Dermis microvascular lymphatic vessel endothelial cell (primary cell): ENCODE results near the gene IRF2BP1. TPM values are rescaled to one million over a fixed set of nuclear protein-coding genes. Genes with fewer than 3 reads are reported as not detected.

Source experiments
- DNase-seq, 2 donors: peaks; one replicate each; pipeline versions ENCODE4 v3.0.0 to v3.0.0-alpha.2; 2010; ENCODE audit warnings: low read depth in 2 of 2
- total RNA-seq: library from RNA; depleted of rRNA; stranded (reverse); fragments of >200 nt; gene quantifications from 2 replicates; pipeline ENCODE4 v1.2.1, GENCODE V29; 2014

IRF2BP1 gene, protein sequence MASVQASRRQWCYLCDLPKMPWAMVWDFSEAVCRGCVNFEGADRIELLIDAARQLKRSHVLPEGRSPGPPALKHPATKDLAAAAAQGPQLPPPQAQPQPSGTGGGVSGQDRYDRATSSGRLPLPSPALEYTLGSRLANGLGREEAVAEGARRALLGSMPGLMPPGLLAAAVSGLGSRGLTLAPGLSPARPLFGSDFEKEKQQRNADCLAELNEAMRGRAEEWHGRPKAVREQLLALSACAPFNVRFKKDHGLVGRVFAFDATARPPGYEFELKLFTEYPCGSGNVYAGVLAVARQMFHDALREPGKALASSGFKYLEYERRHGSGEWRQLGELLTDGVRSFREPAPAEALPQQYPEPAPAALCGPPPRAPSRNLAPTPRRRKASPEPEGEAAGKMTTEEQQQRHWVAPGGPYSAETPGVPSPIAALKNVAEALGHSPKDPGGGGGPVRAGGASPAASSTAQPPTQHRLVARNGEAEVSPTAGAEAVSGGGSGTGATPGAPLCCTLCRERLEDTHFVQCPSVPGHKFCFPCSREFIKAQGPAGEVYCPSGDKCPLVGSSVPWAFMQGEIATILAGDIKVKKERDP
- 14.9 and 24.5 TPM in 2 replicates for total RNA-seq

GRCh38 chr19:45885556-45886426, at the start of gene IRF2BP1:
TSS of gene IRF2BP1 (minus strand) at chr19:45886141. CDS start at chr19:45885774, 367 bp downstream.
- peak; percentile 81 to 95 for DNase-seq

DNA sequence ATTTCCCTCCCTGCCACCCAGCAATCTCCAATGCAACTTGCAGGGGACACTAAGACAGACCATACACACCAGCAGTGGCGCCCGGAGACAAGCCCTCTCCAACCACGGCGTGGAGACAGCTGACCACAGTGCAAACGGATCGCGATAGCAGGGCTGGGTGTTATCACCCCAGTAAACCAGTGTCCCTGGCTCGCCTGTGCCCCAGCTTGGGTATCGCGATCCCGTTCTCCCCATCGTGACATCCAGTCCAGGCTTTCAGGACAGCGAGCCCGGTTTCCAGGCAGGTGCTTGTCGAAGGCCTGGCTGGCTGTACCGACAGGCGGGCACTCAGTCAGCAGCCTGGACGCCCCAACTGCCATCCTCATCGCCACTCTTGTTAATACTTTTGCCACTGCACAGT, 49.3 kb upstream of the IRF2BP1 start:
- DNase-seq, result no peak

GRCh38 chr19:45934551-45935230, 48.8 kb upstream of the IRF2BP1 start:
- no peak for DNase-seq

GRCh38 chr19:45933759-45934158, 47.8 kb upstream of the IRF2BP1 start:
- DNase-seq, result no peak

GRCh38 chr19:45931055-45931454, 45.1 kb upstream of the IRF2BP1 start:
- peak; percentile 18 to 48 for DNase-seq

- no peak for DNase-seq
Observed at GRCh38 chr19:45929247-45929646, 43.3 kb upstream of the IRF2BP1 start.

DNA sequence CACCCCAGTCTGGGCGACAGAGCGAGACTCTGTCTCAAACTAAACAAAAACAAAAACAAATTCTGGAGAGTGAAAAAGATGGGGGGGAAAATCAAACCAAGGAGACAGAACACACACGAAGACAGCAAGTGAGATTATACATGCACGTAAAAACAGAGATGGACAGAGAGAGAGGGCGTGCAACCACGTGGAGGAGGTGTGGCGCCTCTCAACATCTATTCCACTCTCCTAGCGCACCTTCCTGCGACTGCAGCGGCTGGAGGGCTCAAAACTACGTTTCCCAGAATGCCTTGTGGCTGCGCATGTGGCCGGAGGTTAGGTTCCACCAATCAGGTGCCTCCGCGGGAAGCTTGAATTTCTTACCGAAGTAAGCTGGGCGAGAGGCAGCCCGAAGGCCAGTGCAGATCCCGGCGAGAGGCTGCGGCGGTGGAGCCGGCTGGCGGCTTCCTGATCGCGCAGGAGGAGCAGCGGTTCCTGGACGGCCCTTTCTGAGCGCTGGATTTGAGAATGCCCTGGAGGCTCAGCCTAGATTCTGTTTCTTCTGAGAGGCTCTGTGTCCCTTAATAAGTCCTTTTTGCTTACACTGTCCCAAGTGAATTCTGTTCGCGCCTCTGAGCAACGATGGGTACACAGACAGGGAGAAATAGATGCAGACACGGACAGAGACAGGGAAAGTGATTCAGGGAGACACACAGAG, 41.8 kb upstream of the IRF2BP1 start:
- DNase-seq, result peak; percentile 86 to 93

DNA sequence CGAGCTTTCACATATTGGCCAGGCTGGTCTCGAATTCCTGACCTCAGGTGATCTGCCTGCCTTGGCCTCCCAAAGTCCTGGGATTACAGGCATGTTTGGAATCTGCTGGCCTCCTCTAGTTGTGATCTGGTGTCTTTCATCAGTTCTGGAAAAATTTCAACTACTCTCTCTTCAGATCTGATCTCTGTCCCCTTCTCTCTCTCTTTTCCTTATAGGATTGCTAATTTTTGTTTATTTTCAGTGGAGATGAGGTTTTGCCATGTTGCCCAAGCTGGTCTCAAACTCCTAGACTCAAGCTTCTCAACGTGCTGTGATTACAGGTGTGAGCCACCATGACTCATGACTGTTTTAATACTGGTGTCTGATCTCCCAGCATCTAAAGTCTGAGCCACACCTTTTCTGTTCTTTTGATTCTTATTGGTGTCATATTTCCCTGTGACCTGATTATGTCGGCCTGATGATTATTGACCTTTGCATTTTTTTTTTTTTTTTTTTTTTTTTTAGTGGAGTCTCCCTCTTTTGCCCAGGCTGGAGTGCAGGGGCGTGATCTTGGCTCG, 39.0 kb upstream of the IRF2BP1 start:
- DNase-seq, result no peak

DNA sequence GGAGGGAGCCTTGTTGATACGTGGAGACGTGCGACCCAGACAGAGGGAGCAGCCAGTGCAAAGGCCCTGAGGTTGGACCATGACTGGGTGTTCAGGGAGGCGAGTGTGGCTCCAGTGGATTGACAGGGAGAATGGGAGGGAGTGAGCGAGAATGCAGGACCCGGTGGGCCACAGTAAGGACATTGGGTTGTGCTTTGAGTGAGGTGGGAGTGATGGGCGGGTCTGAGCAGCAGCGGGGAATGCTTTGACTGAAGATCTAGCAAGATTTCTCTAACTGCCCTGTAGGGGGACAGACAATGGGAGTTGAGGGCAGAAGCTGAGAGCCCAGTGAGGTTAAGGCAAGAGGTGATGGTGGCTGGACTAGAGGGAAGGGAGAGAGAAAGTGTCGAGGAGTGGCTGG, 36.3 kb upstream of the IRF2BP1 start:
- DNase-seq, result no peak

DNA sequence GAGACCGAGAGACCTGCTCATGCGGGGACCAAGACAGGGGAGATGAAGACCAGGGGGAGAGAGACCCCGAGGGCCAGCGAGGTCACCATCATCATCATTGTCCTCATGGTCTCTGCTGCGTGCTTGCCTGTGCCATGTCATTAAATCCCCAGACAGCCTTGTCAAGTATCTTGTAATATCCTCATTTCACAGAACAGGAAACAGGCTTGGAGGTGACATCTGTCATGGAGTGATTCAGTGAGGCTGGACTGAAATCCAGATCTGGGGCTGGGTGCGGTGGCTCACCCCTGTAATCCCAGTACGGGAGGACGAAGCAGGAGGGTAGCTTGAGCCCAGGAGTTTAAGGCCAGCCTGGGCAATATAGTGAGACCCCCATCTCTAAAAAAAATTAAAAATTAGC, 34.5 kb upstream of the IRF2BP1 start:
- no peak for DNase-seq

- no peak for DNase-seq
Observed at GRCh38 chr19:45919678-45920077, 33.7 kb upstream of the IRF2BP1 start.

GRCh38 chr19:45918721-45919120, 32.8 kb upstream of the IRF2BP1 start:
- no peak for DNase-seq

GRCh38 chr19:45917421-45918091, 31.6 kb upstream of the IRF2BP1 start:
- DNase-seq, result no peak

- DNase-seq, result peak in 1 of 2 donors; percentile 32
Observed at GRCh38 chr19:45913874-45914830, 28.2 kb upstream of the IRF2BP1 start, which contains the start of gene NANOS2. TSS of gene NANOS2 (minus strand) at chr19:45914778. CDS start at chr19:45914693, 85 bp downstream.

DNA sequence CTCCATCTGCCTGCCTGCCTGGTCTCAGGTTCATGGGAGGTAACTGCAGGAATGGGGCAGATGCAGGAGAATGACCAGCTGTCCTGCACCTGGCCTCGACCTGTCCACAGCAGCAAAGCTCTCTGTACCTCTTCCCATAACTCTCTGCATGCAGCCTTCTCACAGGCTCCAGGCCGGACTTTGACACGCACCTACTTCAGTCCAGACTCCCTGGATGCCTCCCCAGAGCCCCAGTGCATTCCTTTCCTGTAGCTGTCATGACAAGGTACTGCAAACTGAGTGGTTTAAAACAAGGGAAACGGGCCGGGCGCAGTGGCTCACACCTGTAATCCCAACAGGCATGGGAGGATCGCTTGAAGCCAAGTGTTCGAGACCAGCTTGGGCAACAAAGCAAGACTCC, 25.4 kb upstream of the IRF2BP1 start:
- no peak for DNase-seq

DNA sequence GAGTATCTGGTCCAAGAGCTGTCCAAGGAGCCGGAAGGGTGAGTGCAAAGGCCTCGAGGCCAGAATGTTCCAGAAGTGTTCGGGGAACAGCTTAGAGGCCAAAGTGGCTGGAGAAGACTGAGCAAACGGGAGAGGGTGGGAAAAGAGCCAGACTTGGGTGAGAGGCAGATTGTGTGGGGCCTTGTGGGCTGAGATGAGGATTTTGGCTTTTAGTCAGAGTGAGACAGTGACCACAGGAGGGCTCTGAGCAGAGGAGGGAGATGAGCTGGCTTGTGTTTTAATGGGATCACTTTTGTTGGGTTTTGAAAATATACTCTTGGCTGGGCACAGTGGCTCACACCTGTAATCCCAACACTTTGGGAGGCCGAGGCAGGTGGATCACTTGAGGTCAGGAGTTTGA, 23.0 kb upstream of the IRF2BP1 start:
- DNase-seq, result no peak

DNA sequence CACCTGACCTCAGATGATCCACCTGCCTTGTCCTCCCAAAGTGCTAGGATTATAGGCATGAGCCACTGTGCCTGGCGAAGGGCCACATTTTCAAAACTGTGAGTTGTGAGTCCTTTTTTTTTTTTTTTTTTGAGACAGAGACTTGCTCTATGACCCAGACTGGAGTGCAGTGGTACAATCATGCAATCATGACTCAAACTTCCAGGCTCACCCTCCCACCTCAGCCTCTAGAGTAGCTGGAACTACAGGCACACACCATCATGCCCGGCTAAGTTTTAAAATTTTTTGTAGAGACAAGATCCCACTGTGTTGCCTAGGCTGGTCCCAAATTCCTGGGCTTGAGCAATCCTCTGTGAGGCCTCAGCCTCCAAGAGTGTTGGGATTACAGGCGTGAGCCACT, 20.3 kb upstream of the IRF2BP1 start:
- DNase-seq, result no peak

GRCh38 chr19:45905011-45905410, 19.1 kb upstream of the IRF2BP1 start:
- no peak for DNase-seq
